Natural killer cell treated with Interleukin-12 subunit alpha and Interleukin-12 subunit beta and Interleukin-15 and Interleukin-18, amount 100 ng/mL, for 72 hours (primary cell): ENCODE measurements around the gene IFT80. TPM values are rescaled to one million over a fixed set of nuclear protein-coding genes. Genes with fewer than 3 reads are reported as not detected.

Experiments
- ATAC-seq, 2 donors: fragments of 150-1000 bp; cut with Tn5 transposase in 1 of 2; sonication (Bioruptor Pico), chemical (Tn5 transposase) in 1 of 2; 2 replicates each; pipeline ENCODE4 v1.10.0; 2021
- DNase-seq: peaks from one replicate; pipeline ENCODE4 v3.0.0; 2022; ENCODE audit warnings: low spot score
- H3K27ac Mint-ChIP-seq, 2 donors: 1 replicate in 1 of 2; 2 replicates in 1 of 2; pipeline ENCODE4 v1.8.0; 2022; ENCODE audit warnings: mixed read lengths in 2 of 2, mild to moderate bottlenecking in 1 of 2, moderate library complexity in 1 of 2
- H3K27me3 Mint-ChIP-seq, 2 donors: 1 replicate in 1 of 2; 2 replicates in 1 of 2; pipeline ENCODE4 v1.8.0; 2022; ENCODE audit warnings: mixed read lengths in 2 of 2
- H3K36me3 Mint-ChIP-seq: one replicate; pipeline ENCODE4 v1.8.0; 2022; ENCODE audit warnings: mixed read lengths
- H3K4me1 Mint-ChIP-seq, 2 donors: 1 replicate in 1 of 2; 2 replicates in 1 of 2; pipeline ENCODE4 v1.8.0; 2022; ENCODE audit warnings: low read depth in 2 of 2, mixed read lengths in 2 of 2, mild to moderate bottlenecking in 1 of 2
- H3K4me3 Mint-ChIP-seq: one replicate; pipeline ENCODE4 v1.8.0; 2022; ENCODE audit warnings: mixed read lengths
- H3K9me3 Mint-ChIP-seq: 2 replicates; pipeline ENCODE4 v1.8.0; 2022; ENCODE audit warnings: mixed read lengths
- total RNA-seq, 2 donors: library from RNA; stranded (reverse); gene quantifications; one replicate each; pipeline ENCODE4 v1.2.3, GENCODE V29; 2022

The IFT80 gene
- total RNA-seq, 2 donors from 2014 or later: 15.7 to 25.7 TPM

DNA sequence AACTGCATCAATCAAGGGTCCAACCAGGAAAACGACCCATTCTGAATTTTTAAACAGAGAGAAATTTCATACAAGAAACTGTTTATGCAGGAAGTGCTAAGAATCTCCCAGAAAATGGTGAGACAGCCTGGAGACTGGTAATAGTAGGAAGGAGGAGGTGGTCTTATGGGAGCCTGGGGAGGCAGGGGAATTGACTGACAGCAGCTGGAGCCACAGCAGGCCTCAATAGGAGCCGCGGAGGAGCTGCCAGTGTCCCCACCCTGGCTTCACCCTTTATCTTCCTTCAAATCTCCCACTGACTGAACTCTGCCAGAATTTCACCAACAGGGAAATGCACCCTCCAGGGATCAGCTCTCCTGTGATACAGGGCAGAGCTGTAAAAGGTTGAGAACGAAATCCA, 181.3 kb downstream of the IFT80 start:
- Mint-ChIP-seq H3K27me3 (peaks cover 21 to 48% of the 10 kb centered on the region in 2 donors), H3K4me3 (no peak overlapping the region), H3K27ac (no peak overlapping the region), H3K36me3 (no peaks in the 10 kb centered on the region), H3K4me1 (no peaks in the 10 kb centered on the region), H3K9me3 (no peaks in the 10 kb centered on the region)
- DNase-seq (no peak), ATAC-seq (no peak)

DNA sequence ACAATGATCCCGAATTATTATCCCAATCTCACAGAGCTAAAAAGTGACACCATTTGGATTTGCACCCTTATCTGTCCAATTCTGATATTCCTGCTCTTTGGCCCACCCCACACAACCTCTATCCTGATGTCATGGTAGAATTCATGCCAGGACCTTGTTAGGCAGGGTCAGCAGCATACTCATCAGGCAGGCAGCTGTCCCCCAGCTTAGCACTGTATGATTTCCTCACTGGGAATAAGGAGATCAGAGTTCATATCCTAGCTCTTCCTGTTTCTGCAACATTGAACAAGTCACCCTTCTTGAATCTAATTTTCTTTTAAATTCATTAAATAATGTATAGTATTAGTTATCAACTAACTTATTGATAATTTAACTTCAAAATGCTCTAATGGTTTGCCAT, 185.8 kb downstream of the IFT80 start:
- Mint-ChIP-seq H3K9me3 (no peaks in the 10 kb centered on the region), H3K36me3 (no peaks in the 10 kb centered on the region), H3K27me3 (peaks cover 10 to 26% of the 10 kb centered on the region in 2 donors), H3K4me1 (no peaks in the 10 kb centered on the region), H3K4me3 (no peak overlapping the region), H3K27ac (no peak overlapping the region)
- ATAC-seq (no peak), DNase-seq (no peak)

DNA sequence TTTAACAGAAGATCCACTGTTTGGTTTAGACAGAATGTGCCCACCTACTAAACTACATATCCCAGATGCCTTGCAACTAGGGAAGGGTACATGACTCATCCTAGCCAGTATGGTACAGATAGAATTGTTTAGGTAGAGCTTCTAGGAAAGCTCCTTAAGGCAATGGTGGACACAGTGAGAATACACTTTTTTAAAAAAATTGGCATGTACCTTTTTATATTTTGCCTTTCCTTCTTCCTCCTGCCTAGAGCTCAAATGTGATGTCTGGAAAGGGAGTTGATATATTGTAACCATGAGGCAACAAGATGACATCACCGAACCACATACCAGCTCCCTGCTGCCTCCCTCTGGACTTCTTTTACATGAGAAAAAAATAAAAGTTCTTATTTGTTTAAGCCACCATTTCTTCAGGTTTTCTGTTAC, 188.2 kb downstream of the IFT80 start:
- peaks cover 10 to 14% of the 10 kb centered on the region in 2 donors for H3K27me3 Mint-ChIP-seq

DNA sequence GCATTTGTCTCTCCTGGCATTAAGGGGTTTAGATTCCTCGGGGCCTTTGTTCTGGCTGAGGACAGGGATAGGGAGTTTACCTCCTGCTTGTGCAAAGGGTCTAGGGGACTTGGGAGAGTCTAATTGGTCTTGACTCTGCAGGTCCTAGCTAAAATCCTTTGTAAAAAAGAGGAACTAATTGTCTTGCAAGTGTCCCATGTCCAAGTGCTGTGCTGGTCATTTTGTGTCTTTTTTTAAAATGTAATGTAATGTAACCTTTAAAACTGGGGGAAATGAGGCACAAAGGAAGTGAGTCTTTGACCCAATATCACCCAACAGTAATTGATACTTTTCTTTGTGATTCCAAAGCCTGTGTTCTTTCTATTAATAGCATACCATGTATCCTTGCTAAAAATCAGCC, 188.7 kb downstream of the IFT80 start:
- DNase-seq (no peak), ATAC-seq (no peak)
- Mint-ChIP-seq H3K4me1 (no peaks in the 10 kb centered on the region), H3K9me3 (no peaks in the 10 kb centered on the region), H3K27me3 (peaks cover 10 to 14% of the 10 kb centered on the region in 2 donors), H3K27ac (no peak overlapping the region), H3K4me3 (no peak overlapping the region), H3K36me3 (no peaks in the 10 kb centered on the region)

More for the DNA sequence above, 188.2 kb downstream of the IFT80 start:
- no peak for DNase-seq
- no peaks in the 10 kb centered on the region for H3K36me3 Mint-ChIP-seq
- ATAC-seq: no peak
- H3K4me1 Mint-ChIP-seq: no peaks in the 10 kb centered on the region
- H3K27ac Mint-ChIP-seq: no peak overlapping the region
- H3K9me3 Mint-ChIP-seq: no peaks in the 10 kb centered on the region
- no peak overlapping the region for H3K4me3 Mint-ChIP-seq

Other genes with a start within 250 kb of the IFT80 start
- gene C3orf80, start 173.8 kb downstream of the IFT80 start, total RNA-seq: not detected
- 100 to 1,000 TPM; 118 to 201 TPM for gene SMC4, start 425 bp upstream of the IFT80 start, total RNA-seq
- gene TRIM59, start 50.6 kb upstream of the IFT80 start, total RNA-seq: 10 to 100 TPM; 22.6 to 30.5 TPM
- gene KPNA4, start 166.3 kb upstream of the IFT80 start, total RNA-seq: 10 to 100 TPM; 63.1 to 69.4 TPM